ENCODE results near the gene IGFN1.

IGFN1 gene

GRCh38 chr1:201171063-201172036, 19.3 kb upstream of the IGFN1 start:
- H3K4me3 ChIP-seq (replicated peaks; ENCODE audit: low read depth, low read length): peak overlapping the region; percentile 65
- peak; percentile 27 for TF ChIP-seq CTCF (IDR thresholded peaks at IDR 0.05; ENCODE audit: low read length, missing control alignments)
- peak; percentile 31 for DNase-seq (ENCODE audit: low read depth)

GRCh38 chr1:201172326-201172725, 18.3 kb upstream of the IGFN1 start:
- TF ChIP-seq CTCF (IDR thresholded peaks at IDR 0.05; ENCODE audit: low read length, missing control alignments): no peak
- H3K4me3 ChIP-seq (replicated peaks; ENCODE audit: low read depth, low read length): no peak overlapping the region
- no peak for DNase-seq (ENCODE audit: low read depth)

GRCh38 chr1:201172999-201173610, 17.5 kb upstream of the IGFN1 start:
- TF ChIP-seq CTCF (IDR thresholded peaks at IDR 0.05; ENCODE audit: low read length, missing control alignments): no peak
- no peak overlapping the region for H3K4me3 ChIP-seq (replicated peaks; ENCODE audit: low read depth, low read length)
- DNase-seq (ENCODE audit: low read depth): peak; percentile 23

- no peak for DNase-seq (ENCODE audit: low read depth)
- TF ChIP-seq CTCF (IDR thresholded peaks at IDR 0.05; ENCODE audit: low read length, missing control alignments): no peak
- no peak overlapping the region for H3K4me3 ChIP-seq (replicated peaks; ENCODE audit: low read depth, low read length)
Observed at GRCh38 chr1:201173736-201174135, 16.9 kb upstream of the IGFN1 start.

GRCh38 chr1:201175820-201176500, 14.7 kb upstream of the IGFN1 start:
- no peak overlapping the region for H3K4me3 ChIP-seq (replicated peaks; ENCODE audit: low read depth, low read length)
- TF ChIP-seq CTCF (IDR thresholded peaks at IDR 0.05; ENCODE audit: low read length, missing control alignments): no peak
- no peak for DNase-seq (ENCODE audit: low read depth)

- TF ChIP-seq CTCF (IDR thresholded peaks at IDR 0.05; ENCODE audit: low read length, missing control alignments): no peak
- DNase-seq (ENCODE audit: low read depth): no peak
- H3K4me3 ChIP-seq (replicated peaks; ENCODE audit: low read depth, low read length): no peak overlapping the region
Observed at GRCh38 chr1:201176940-201177339, 13.7 kb upstream of the IGFN1 start.
